Stomach smooth muscle (tissue), 2 donors: Measurements from ENCODE around the gene MYLK.
A peak's percentile ranks its signal among the peaks of the same experiment; 100 is the strongest.

Experiments used
- H3K27ac ChIP-seq: one replicate; pipeline ENCODE4 v1.7.0; 2013; ENCODE audit warnings: mild to moderate bottlenecking, low read length, inconsistent platforms
- H3K27me3 ChIP-seq, 2 donors: one replicate each; pipeline ENCODE4 v1.7.0; 2013; ENCODE audit warnings: low read length in 2 of 2; ENCODE audit not compliant: insufficient read depth in 2 of 2, control insufficient read depth in 1 of 2
- H3K36me3 ChIP-seq, 2 donors: one replicate each; pipeline ENCODE4 v1.7.0; 2013; ENCODE audit warnings: low read length in 2 of 2; ENCODE audit not compliant: control insufficient read depth in 2 of 2, insufficient read depth in 2 of 2
- H3K4me1 ChIP-seq: one replicate; pipeline ENCODE4 v1.7.0; 2013; ENCODE audit warnings: low read length; ENCODE audit not compliant: control insufficient read depth, insufficient read depth
- H3K4me3 ChIP-seq, 2 donors: one replicate each; pipeline ENCODE4 v1.7.0; 2013; ENCODE audit warnings: low read length in 2 of 2
- H3K9ac ChIP-seq, 2 donors: one replicate each; pipeline ENCODE4 v1.7.0; 2013; ENCODE audit warnings: low read length in 2 of 2, mild to moderate bottlenecking in 1 of 2
- H3K9me3 ChIP-seq, 2 donors: one replicate each; pipeline ENCODE4 v1.7.0; 2013; ENCODE audit warnings: low read length in 2 of 2; ENCODE audit not compliant: control insufficient read depth in 2 of 2
- donor health status: healthy.
- donor health status: Pancreatic carcinoma.

The MYLK gene

DNA sequence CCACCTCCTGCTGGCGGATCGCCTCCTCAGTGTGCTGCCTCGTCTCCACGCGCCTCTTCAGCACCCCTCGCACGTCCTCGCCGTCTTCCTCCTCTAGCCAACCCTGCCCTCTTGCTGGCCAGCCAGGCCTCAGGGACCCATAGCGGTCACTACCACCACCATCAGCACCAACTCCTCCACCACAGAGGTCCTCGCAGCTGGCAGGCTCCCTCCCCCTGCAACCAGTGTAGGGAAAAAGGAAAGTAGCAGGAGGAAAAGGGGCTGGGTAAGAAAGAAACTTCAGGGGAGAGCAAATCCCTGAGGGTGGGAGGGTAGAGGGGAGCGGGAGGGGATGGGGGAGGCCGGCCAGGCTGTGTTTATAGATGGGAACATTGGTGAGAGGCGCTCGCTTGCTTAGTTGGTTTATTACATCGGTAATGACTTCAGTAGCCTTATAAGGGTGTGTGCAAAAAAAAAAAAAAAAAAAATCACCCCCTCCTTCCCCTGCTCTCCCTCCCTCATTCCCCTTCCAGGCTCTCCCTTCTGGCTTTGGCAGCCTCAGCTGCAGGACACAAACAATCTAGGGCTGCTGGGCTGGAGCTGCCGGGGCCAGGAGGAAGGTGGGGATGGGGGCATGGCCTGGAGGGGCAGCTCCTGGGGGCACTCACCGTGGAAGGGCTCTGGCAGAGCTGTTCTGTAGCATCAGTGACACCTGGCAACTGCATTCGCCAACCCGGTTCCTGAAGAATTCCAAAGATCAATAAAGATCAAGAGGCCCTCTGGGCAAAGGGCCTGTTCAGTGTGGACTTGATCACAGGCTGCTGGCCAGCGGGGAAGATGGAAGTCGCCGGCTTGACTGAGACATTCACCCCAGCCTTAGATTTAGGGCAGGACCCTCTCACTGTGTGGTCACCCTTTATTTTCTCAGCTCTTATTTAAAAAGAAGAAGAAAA is 183.1 kb downstream of the MYLK start:
- no peaks in the 10 kb centered on the region for H3K9me3 ChIP-seq
- H3K27ac ChIP-seq, result peak overlapping the region; percentile 98
- peaks cover 52% of the 10 kb centered on the region for H3K4me1 ChIP-seq
- peak overlapping the region; percentile 83 to 99 for H3K9ac ChIP-seq
- H3K36me3 ChIP-seq, result peaks cover 4 to 11% of the 10 kb centered on the region in 2 donors
- H3K27me3 ChIP-seq, result no peaks in the 10 kb centered on the region
- peak overlapping the region; percentile 83 to 96 for H3K4me3 ChIP-seq

DNA sequence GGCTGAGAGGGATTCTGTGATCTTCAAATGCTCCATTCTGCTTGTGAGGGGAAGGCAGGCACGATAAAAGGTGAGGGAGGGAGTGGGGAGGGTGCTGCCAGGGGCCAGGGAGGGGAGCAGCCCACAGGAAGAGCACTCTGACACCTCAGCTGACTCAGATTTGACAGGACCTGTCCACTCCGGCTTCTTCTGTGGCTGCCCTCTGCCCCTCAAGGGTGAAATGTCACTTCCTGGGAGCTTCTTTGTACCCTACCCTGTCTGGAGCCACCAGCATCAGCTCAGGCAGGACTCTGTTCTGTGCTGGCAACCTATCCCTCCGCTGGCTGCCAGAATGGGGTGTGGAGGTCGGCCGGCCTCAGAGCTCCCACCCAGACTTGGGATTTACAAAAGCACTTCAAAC is 185.3 kb downstream of the MYLK start:
- Histone ChIP-seq H3K9me3 (no peaks in the 10 kb centered on the region), H3K9ac (peak overlapping the region; percentile 83 to 99), H3K4me1 (peaks cover 60% of the 10 kb centered on the region), H3K27me3 (no peaks in the 10 kb centered on the region), H3K4me3 (peak overlapping the region; percentile 83 to 96), H3K36me3 (peaks cover 6 to 27% of the 10 kb centered on the region in 2 donors), H3K27ac (peak overlapping the region; percentile 98)

DNA sequence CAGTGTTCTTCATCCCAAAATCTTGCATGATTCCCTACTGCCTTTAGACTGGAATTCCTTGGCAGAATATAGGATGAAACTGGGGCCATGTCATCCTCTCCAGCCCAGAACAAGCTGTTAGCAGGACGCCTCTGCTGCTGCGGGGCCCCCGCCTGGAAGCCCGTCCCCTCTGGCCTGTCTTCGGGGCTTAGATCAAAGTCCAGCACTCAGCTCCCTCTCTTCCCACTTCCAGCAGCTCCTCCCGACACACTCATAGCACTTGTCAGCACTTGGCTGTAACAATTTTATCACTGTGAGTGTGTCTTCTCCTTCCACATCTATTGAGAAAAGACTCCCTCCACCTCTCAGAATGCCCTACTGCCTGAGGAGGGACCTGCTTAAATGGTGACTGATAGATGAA is 187.3 kb downstream of the MYLK start:
- Histone ChIP-seq H3K27me3 (no peaks in the 10 kb centered on the region), H3K9me3 (no peaks in the 10 kb centered on the region), H3K4me1 (peaks cover 60% of the 10 kb centered on the region), H3K27ac (peak overlapping the region; percentile 98), H3K36me3 (peaks cover 20 to 40% of the 10 kb centered on the region in 2 donors), H3K9ac (peak overlapping the region; percentile 83 to 99), H3K4me3 (peak overlapping the region; percentile 83 to 96)

DNA sequence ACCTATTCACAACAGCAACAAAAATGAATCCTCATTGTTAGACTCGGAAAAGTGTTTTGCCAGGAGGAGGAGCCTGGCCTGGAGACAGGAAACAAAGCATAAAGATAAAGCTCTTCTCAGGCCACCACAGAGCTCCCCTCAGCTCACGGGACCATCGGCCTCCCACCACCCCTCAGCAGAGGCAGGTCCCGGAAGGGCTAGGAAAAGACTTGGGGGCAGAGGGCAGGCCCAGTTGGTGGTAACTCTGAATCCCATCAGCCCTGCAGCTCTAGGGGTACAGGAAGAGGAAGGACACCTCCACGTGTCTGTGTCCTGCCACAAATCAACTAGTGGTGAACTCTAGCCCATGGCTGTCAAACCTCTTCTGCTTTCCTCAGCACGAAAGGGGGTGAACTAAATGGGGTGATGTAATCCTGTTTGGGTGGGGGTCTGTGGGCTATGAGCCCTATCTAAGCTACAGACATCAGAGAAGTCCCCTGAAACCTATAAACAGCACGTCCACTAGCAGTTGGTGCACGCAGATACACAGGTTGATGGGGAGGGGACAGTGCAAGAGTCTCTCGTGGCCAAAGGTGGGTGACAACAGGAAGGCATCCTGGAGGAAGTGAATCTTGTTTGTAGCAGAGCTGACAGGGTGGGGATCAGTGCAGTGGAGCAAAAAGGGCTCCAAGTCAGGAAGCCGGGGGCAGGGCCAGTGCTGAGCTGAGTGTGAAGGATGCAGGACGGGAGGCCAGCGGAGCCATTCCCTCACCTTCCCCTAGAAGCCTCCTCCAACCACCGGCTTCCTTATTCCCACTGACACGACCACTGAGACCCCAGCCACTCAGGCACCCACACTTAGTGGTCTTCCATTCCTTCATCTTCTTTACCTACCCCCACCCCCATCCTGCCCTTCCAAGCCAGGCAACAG is 188.1 kb downstream of the MYLK start:
- H3K9ac ChIP-seq, result peak overlapping the region; percentile 83 to 99
- peaks cover 62% of the 10 kb centered on the region for H3K4me1 ChIP-seq
- H3K9me3 ChIP-seq, result no peaks in the 10 kb centered on the region
- H3K27me3 ChIP-seq, result no peaks in the 10 kb centered on the region
- H3K36me3 ChIP-seq, result peaks cover 27 to 46% of the 10 kb centered on the region in 2 donors
- H3K4me3 ChIP-seq, result peak overlapping the region; percentile 83 to 96
- H3K27ac ChIP-seq, result peak overlapping the region; percentile 98

DNA sequence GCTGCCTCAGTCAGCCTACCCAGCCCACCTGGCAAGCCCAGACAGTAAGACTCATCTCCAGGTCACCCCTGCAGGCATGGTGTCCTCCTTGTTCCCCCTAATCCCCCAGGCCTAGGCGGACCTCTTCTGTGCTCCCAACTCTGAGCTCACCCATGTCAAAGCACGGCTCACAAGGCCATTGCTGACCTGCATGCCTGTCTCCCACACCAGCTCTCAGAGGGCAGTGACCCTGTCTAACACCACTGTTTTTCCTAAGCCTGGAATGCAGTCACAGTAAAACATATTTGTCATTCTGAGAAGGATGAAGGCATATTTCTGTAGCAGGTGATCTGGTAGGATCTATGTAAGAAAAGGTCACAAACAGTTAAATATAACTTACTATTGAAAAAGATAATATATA is 189.0 kb downstream of the MYLK start:
- H3K9me3 ChIP-seq, result no peaks in the 10 kb centered on the region
- no peaks in the 10 kb centered on the region for H3K27me3 ChIP-seq
- H3K9ac ChIP-seq, result peak overlapping the region; percentile 23 to 47
- H3K4me3 ChIP-seq, result peak overlapping the region; percentile 83 to 96
- H3K36me3 ChIP-seq, result peaks cover 35 to 52% of the 10 kb centered on the region in 2 donors
- peaks cover 70% of the 10 kb centered on the region for H3K4me1 ChIP-seq
- peak overlapping the region; percentile 98 for H3K27ac ChIP-seq

DNA sequence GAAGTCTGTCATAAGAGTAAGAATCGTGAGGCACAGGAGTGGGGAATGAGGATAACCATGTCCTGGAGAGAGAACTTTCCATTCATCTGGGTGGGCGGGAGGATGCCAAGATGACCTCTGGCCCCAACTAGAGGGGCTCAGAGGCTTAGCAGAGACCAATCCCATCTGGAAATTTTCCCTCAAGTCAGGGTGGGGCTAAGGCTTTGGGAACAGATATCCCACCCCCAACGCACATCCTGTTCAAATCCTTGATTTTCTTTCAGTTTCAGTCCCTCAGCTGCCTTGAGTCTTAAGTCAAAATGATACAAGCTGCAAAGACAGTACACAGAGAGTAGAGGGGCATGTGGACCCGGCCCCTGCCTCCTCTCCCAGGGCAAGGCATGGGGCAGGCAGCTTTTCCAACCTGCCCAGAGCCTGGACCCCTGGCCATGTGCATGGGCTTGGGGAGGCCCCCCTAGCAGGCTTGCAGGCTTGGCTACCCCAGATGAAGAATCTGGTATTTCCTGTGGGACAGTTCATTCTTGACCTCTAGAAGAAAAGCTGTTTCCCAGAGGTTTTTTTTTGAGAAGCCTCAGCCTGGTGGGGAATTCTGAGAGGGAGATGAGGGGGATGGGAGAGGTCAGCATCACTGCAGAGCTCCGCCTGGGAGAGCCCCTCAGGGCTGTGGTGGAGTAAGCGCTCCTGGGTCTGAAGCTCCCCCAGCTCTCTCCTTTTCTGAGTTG is 189.6 kb downstream of the MYLK start:
- H3K27me3 ChIP-seq, result no peaks in the 10 kb centered on the region
- H3K27ac ChIP-seq, result peak overlapping the region; percentile 98
- peak overlapping the region; percentile 83 to 96 for H3K4me3 ChIP-seq
- peak overlapping the region; percentile 12 to 62 for H3K9ac ChIP-seq
- peaks cover 41 to 59% of the 10 kb centered on the region in 2 donors for H3K36me3 ChIP-seq
- peaks cover 74% of the 10 kb centered on the region for H3K4me1 ChIP-seq
- H3K9me3 ChIP-seq, result no peaks in the 10 kb centered on the region

DNA sequence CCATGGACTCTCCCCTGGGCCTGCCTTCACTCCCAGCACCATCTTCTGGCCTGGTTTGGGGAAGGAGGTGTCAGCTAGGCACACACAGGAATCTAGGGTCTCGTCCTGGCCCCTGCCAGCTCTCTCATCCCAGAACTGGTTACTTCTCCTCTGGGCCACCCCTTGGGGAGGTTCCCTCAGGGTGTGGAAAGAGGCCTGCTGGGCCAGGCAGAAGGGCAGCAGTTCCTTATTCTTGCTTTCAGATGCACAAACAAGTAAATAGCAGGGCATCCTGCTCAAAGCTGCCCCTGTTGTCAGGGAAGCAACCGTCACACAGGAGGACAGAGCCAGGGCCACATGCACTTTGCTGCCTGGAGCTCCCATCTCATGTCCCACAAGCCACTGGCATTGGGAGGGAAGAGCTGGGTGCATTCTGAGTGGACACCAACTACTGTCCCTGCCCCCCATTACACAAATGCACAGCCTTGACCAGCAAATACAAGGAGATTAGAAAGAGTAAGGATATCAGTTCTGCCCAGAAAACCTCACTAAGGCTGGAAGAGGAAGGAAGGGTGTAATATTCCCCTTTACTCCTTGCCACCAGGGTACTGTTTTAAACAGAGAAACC is 190.4 kb downstream of the MYLK start:
- Histone ChIP-seq H3K9me3 (no peaks in the 10 kb centered on the region), H3K27me3 (no peaks in the 10 kb centered on the region), H3K27ac (peak overlapping the region; percentile 98), H3K4me1 (peaks cover 82% of the 10 kb centered on the region), H3K36me3 (peaks cover 43 to 66% of the 10 kb centered on the region in 2 donors), H3K4me3 (peak overlapping the region; percentile 38 to 96), H3K9ac (peak overlapping the region; percentile 4 to 62)

DNA sequence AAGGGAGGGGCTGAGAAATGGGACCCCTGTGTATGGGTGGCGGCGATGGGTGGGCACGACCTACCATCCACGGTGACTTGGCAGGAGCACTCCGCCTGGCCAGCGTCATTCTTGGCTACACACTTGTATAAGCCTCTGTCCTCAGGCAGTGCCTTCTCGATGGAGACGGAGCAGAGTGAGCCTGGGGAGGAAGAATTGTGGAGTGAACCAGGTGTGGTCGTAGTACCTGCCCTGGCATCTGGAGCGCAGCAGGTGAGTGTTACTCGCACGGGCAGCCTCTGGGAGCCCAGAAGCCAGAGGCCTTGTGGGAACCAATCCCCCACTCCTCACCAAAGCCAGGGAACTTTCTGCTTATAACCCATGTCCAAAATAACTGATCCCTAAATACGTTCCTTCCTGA is 191.5 kb downstream of the MYLK start:
- Histone ChIP-seq H3K9ac (peak overlapping the region in 1 of 2 donors; percentile 47), H3K4me3 (peak overlapping the region in 1 of 2 donors; percentile 96), H3K27me3 (no peaks in the 10 kb centered on the region), H3K9me3 (no peaks in the 10 kb centered on the region), H3K27ac (peak overlapping the region; percentile 98), H3K36me3 (peaks cover 53 to 69% of the 10 kb centered on the region in 2 donors), H3K4me1 (peaks cover 92% of the 10 kb centered on the region)

DNA sequence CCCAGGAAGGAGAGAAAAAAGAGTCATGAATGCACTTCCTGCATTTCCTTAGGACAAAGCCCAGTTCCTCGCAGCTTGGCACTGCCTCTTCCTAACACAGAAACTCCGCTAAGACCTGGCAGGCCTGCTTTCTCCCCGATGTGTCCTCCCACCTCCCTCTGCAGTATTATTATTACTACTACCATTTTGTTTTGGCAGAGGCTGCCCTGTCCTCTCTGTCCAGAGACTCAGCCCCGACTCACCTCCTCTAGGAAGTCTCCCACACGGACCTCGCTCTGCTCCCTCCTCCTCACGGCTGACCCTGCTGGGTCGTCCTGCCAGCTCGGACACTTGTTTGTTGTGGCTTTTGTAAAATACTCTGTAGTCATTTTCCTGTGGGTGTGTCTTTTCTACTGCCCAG is 192.1 kb downstream of the MYLK start:
- Histone ChIP-seq H3K9me3 (no peaks in the 10 kb centered on the region), H3K4me1 (peaks cover 96% of the 10 kb centered on the region), H3K9ac (peak overlapping the region in 1 of 2 donors; percentile 47), H3K4me3 (peak overlapping the region; percentile 28 to 55), H3K27ac (peak overlapping the region; percentile 98), H3K36me3 (peaks cover 56 to 73% of the 10 kb centered on the region in 2 donors), H3K27me3 (no peaks in the 10 kb centered on the region)
